GM20431 (cell line): Measurements from ENCODE around the gene SH3BP4.

ENCODE experiments used
- in situ Hi-C: fragments of 300-500 bp; cut with MseI, MboI; formaldehyde crosslinking; loops from one replicate; pipeline ENCODE4 v1.15.0; 2020; ENCODE audit warnings: low sequenced_read_pairs; ENCODE audit not compliant: unreplicated experiment

Gene SH3BP4

GRCh38 chr2:234979204-234980167 is 27.7 kb downstream of the SH3BP4 start:
- in situ Hi-C loops = no loop called here

GRCh38 chr2:234980451-234981187 is 28.8 kb downstream of the SH3BP4 start:
- in situ Hi-C loops = no loop called here

- in situ Hi-C loops = no loop called here
Measured at GRCh38 chr2:234981197-234982095, 29.6 kb downstream of the SH3BP4 start.

GRCh38 chr2:234982096-234982834 is 30.4 kb downstream of the SH3BP4 start:
- in situ Hi-C loops = no loop called here

DNA sequence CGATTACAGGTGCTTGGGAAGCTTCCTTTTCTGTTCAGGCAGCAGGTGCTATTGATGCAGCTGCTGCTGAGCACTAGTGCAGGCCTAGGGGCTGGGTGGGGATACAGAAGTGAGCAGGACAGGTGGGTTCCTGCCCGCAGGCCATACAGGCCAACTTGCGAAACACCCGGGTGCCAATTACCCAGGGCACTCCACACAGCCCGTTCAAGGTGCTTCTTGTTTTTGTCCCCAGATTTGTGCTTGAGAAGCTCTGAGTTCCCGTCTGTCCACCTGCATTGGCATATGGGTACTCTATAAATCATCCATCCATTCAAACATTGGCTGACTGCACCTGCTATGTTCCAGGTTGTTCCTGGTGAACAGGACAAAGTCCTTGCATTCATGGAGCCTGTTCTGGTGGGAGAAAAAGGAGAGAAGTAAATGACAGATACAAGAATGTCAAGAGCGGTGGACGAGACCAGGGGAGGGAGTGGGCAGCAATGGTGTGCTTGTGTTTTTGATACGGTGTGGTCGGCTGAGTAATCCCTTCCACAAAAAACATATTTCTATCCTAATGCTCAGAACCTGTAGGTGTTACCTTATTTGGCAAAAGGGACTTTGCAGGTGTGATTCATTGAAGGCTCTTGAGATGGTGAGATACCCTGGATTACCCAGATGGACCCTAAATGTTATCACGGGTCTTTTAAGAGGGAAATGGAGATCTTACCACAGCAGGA is 31.4 kb downstream of the SH3BP4 start:
- in situ Hi-C loops = no loop called here

DNA sequence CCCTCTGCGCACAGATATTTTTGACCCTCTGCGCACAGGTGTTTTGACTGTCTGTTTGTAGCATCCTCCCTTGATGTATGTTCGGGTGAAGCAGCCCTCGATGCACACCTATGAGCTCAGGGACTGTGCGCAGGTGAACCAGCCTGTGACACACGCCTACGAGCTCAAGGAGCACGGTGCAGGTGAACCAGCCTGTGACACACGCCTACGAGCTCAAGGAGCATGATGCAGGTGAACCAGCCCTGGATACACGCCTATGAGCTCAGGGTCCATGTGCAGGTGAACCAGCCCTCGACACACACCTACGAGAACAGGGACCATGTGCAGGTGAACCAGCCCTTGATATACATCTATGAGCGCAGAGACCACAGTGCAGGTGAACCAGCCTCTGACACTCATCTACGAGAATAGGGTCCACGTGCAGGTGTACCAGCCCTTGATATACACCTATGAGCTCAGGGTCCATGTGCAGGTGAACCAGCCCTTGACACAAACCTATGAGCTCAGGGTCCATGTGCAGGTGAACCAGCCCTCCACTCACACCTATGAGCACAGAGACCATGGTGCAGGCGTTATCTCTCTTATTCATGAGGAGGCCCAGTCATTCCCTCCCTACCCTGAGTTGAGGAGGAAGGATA is 33.9 kb downstream of the SH3BP4 start:
- in situ Hi-C loops = no loop called here

DNA sequence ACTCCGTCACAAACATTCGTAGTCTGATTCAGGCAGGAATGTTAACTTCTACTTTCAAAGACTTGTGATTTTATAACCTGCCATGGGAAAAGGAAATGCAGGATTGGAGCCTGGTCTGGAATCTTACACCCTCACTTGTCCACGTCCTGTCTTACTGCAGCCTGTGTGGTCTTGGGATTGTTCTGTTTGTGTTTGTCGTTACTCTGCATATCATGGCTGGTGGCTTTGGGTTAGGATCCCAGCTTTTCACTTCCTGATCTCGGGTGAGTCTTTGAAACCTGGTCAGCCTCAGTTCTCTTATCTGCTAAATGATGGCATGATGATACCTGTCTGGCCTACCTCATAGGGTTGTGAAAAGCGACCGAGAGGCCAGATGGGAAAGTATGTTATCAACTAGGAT is 34.6 kb downstream of the SH3BP4 start:
- in situ Hi-C loops = no loop called here

DNA sequence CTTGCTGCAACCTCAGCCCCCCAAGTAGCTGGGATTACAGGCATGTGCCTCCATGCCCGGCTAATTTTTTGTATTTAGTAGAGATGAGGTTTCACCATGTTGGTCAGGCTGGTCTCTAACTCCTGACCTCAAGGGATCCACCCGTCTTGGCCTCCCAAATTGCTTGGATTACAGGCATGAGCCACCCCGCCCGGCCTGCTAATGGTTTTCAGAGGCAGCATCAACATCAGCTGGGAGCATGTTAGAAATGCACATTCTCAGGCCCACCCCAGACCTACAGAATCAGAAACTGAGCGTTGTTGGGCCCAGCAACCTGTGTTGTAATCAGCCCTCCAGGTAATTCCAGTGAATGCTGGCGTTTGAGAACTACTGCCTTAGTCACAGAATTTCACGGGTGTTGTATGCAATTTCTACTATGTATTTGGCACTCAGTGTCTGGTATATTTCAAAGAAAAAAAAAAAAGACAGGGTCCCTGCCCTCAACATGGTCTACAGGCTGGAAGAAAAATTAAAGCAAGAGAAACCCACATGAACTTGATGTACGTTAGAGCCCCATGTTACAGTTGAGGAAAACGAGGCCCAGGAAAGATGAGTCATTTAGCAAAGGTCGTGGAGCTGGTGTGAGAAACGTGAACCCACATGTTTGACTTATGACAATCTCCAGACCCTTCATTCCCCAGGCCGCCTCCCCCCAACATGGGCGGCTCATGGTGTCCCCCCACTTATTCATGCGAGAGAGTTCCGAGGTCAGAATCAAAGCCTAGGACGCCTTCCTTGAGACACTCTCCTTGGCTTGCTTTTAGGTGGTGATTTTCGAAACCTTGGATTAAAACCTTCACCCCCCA is 35.3 kb downstream of the SH3BP4 start:
- in situ Hi-C loops = no loop called here

GRCh38 chr2:234987754-234988153 is 35.9 kb downstream of the SH3BP4 start:
- in situ Hi-C loops = no loop called here

GRCh38 chr2:234988491-234988890 is 36.7 kb downstream of the SH3BP4 start:
- in situ Hi-C loops = no loop called here

DNA sequence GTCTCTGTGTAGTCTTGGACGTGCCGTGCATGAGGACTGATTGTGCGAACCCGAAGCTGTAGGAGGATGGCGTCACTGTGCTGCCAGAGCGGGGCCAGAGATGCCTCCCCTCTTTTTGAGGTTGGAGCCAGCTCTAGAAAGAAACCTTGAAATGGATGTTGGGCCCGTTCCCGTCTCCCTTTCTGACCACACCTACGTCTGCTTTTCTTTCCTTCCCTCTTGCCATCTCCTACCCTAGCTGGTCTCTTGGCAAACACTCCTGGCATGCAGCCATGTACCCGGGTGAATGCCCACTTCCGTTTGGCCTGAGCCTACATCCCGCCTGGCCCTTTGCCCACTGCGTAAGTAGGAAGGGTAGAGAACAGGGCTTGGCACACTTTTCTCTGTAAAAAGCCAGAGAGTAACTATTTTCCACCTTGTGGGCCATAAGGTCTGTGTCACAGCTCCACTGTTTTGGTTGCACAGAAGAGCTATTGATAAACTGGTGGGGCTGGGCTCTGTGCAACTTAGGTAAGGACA is 37.4 kb downstream of the SH3BP4 start:
- in situ Hi-C loops = no loop called here

DNA sequence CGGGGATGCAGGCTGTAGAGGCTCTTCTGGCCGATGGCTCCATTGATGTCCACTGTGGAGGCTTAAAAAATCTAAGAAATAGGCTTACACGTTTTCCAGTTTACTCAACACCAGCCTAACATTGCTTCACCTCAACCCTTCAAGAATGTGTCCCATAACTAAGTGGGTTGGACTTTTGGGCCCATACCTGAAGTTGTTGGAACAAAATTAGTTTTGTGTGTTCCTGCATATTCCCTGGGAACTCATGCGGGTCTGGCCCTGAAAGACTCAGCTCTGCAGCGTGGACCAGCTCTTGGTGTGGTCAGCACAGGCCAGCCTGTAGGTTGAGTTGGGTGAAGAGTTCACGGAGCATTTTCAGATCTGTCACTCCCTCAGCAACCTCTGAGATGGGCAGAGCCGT is 38.5 kb downstream of the SH3BP4 start:
- in situ Hi-C loops = no loop called here

GRCh38 chr2:234991290-234991689 is 39.5 kb downstream of the SH3BP4 start:
- in situ Hi-C loops = no loop called here

- in situ Hi-C loops = no loop called here
Measured at GRCh38 chr2:234991793-234992192, 40.0 kb downstream of the SH3BP4 start.

- in situ Hi-C loops = no loop called here
Measured at GRCh38 chr2:234992196-234992595, 40.4 kb downstream of the SH3BP4 start.

DNA sequence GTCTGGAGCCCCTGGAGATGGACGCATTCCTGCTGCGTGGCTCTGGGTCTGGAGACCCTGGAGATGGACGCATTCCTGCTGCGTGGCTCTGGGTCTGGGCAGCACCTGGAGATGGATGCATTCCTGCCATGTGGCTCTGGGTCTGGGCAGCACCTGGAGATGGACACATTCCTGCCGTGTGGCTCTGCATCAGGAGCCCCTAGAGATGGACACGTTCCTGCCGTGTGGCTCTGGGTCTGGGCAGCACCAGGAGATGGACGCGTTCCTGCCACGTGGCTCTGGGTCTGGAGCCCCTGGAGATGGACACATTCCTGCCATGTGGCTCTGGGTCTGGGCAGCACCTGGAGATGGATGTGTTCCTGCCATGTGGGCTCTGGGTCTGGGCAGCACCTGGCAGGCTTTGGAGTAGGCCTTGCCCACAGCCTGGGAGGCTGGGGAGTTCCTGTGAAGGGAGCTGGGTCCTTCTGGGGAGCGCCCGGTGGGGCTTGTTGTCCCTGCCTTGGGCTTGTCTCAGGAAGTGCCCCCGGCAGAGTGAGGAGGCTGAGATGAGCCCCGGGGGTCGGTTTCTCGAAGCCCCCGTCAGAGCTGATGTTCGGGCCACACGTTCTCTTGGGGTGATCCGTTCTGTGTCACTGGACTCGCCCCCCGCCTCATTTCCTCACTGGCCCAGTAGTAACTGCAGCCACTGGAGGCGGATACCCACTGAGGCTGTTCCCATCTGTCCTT is 41.0 kb downstream of the SH3BP4 start:
- in situ Hi-C loops = no loop called here

GRCh38 chr2:234993541-234993981 is 41.7 kb downstream of the SH3BP4 start:
- in situ Hi-C loops = no loop called here
